GM23338 (cell line): Measurements from ENCODE around the gene ENTREP3. TPM values are rescaled to one million over a fixed set of nuclear protein-coding genes. Genes with fewer than 3 reads are reported as not detected.

ENCODE experiments used
- ATAC-seq: fragments of 200-7000 bp; cut with Tn5 transposase; 3 replicates; pipeline ENCODE4 v1.9.1; 2020
- DNase-seq: peaks from one replicate; pipeline ENCODE4 v3.0.0-alpha.2; 2015; ENCODE audit warnings: low spot score
- H2AFZ ChIP-seq: fragments of 200-600 bp; sonication (generic); 2 replicates; pipeline ENCODE4 v1.8.0; 2016; ENCODE audit warnings: antibody characterized with exemption, mild to moderate bottlenecking, moderate library complexity
- H3F3A ChIP-seq: fragments of 200-600 bp; sonication (generic); replicated peaks from 2 replicates; pipeline ENCODE4 v1.8.0; 2017; ENCODE audit warnings: antibody characterized with exemption, mixed run types, low read depth
- H3K27ac ChIP-seq: fragments of 200-600 bp; sonication (generic); 2 replicates; pipeline ENCODE4 v1.6.1; 2016; ENCODE audit warnings: low read depth
- H3K27me3 ChIP-seq: fragments of 200-600 bp; sonication (generic); 2 replicates; pipeline ENCODE4 v1.8.0; 2016; ENCODE audit warnings: mild to moderate bottlenecking, mixed run types, moderate library complexity; ENCODE audit not compliant: insufficient read depth
- H3K36me3 ChIP-seq: fragments of 200-600 bp; sonication (generic); 2 replicates; pipeline ENCODE4 v1.8.0; 2016; ENCODE audit warnings: mild to moderate bottlenecking; ENCODE audit not compliant: insufficient read depth
- H3K4me1 ChIP-seq: fragments of 200-600 bp; sonication (generic); 2 replicates; pipeline ENCODE4 v1.8.0; 2016; ENCODE audit warnings: mild to moderate bottlenecking, moderate library complexity; ENCODE audit not compliant: insufficient read depth
- H3K4me2 ChIP-seq: fragments of 200-600 bp; sonication (generic); 2 replicates; pipeline ENCODE4 v1.7.1; 2017; ENCODE audit warnings: mixed run types
- H3K4me3 ChIP-seq: fragments of 200-600 bp; sonication (generic); 2 replicates; pipeline ENCODE4 v1.6.1; 2016; ENCODE audit warnings: mixed run types
- H3K79me2 ChIP-seq: fragments of 200-600 bp; sonication (generic); replicated peaks from 2 replicates; pipeline ENCODE4 v1.8.0; 2017; ENCODE audit warnings: mild to moderate bottlenecking; ENCODE audit not compliant: insufficient read depth
- H3K9me2 ChIP-seq: fragments of 200-600 bp; sonication (generic); 2 replicates; pipeline ENCODE4 v1.8.0; 2017; ENCODE audit not compliant: insufficient read depth
- H4K20me1 ChIP-seq: fragments of 200-600 bp; sonication (generic); replicated peaks from 2 replicates; pipeline ENCODE4 v1.8.0; 2017; ENCODE audit warnings: mild to moderate bottlenecking; ENCODE audit not compliant: insufficient read depth
- H3K27ac Mint-ChIP-seq: 2 replicates; pipeline ENCODE4 v1.8.0; 2020; ENCODE audit warnings: inconsistent platforms, mild to moderate bottlenecking, moderate library complexity, mixed read lengths
- H3K27me3 Mint-ChIP-seq: 3 replicates; pipeline ENCODE4 v1.8.0; 2022; ENCODE audit warnings: low read depth, mild to moderate bottlenecking, moderate library complexity, mixed read lengths, inconsistent platforms; ENCODE audit not compliant: insufficient read depth, poor library complexity
- H3K36me3 Mint-ChIP-seq: 3 replicates; pipeline ENCODE4 v1.8.0; 2021; ENCODE audit warnings: low read depth, mild to moderate bottlenecking, inconsistent platforms, moderate library complexity, mixed read lengths
- H3K4me1 Mint-ChIP-seq: 3 replicates; pipeline ENCODE4 v1.8.0; 2020; ENCODE audit warnings: mild to moderate bottlenecking, inconsistent platforms, mixed read lengths
- H3K4me3 Mint-ChIP-seq: 3 replicates; pipeline ENCODE4 v1.8.0; 2021; ENCODE audit warnings: moderate library complexity, mild to moderate bottlenecking, inconsistent platforms, mixed read lengths
- H3K9me3 Mint-ChIP-seq: 3 replicates; pipeline ENCODE4 v1.8.0; 2020; ENCODE audit warnings: moderate library complexity, mild to moderate bottlenecking, inconsistent platforms, mixed read lengths
- CREB1 ChIP-seq: fragments of 250-450 bp; sonication (Bioruptor Pico); IDR thresholded peaks from 2 replicates; pipeline ENCODE4 v1.5.0; 2020; ENCODE audit warnings: low read depth, mild to moderate bottlenecking, moderate library complexity
- EZH2 ChIP-seq: fragments of 200-600 bp; sonication (generic); IDR thresholded peaks from one replicate; pipeline ENCODE4 v1.8.0; 2017; ENCODE audit warnings: antibody characterized with exemption, mild to moderate bottlenecking, low read depth; ENCODE audit not compliant: unreplicated experiment
- EZH2phosphoT487 ChIP-seq: fragments of 200-600 bp; sonication (generic); IDR thresholded peaks from one replicate; pipeline ENCODE4 v1.8.1; 2018; ENCODE audit warnings: antibody characterized with exemption; ENCODE audit not compliant: unreplicated experiment
- JUNB ChIP-seq: IDR thresholded peaks from one replicate; pipeline ENCODE4 v1.6.1; 2016; ENCODE audit warnings: antibody characterized with exemption; ENCODE audit not compliant: unreplicated experiment
- NANOG ChIP-seq: IDR thresholded peaks from 2 replicates; pipeline ENCODE4 v1.6.1; 2016; ENCODE audit warnings: antibody characterized with exemption, borderline replicate concordance
- POLR2AphosphoS5 ChIP-seq: IDR thresholded peaks from 2 replicates; pipeline ENCODE4 v1.6.1; 2016; ENCODE audit warnings: antibody characterized with exemption, low read depth
- STAT1 ChIP-seq: IDR thresholded peaks from one replicate; pipeline ENCODE4 v1.6.1; 2016; ENCODE audit warnings: antibody characterized with exemption; ENCODE audit not compliant: unreplicated experiment
- ZNF114 ChIP-seq: fragments of 250-450 bp; sonication (Bioruptor Pico); IDR thresholded peaks from 2 replicates; pipeline ENCODE4 v1.5.0; 2020; ENCODE audit warnings: mild to moderate bottlenecking, moderate library complexity
- ZNF331 ChIP-seq: fragments of 250-450 bp; sonication (Bioruptor Pico); IDR thresholded peaks from 2 replicates; pipeline ENCODE4 v1.5.0; 2020; ENCODE audit warnings: low read depth, mild to moderate bottlenecking, moderate library complexity
- polyA plus RNA-seq: library from polyadenylated mRNA; unstranded; fragments of >200 nt; fragmentation: Nextera tagmentation; extraction: Ambion mirVana; gene quantifications from 2 replicates; pipeline ENCODE4 v1.2.1, GENCODE V29; 2016
- total RNA-seq: library from RNA; depleted of rRNA; stranded (reverse); fragments of >200 nt; shearing (Covaris generic); gene quantifications from 2 replicates; pipeline ENCODE4 v1.2.3, GENCODE V29; 2014
- TF ChIP-seq, protein P1 (sequence below): IDR thresholded peaks from 2 replicates; pipeline ENCODE4 v1.6.1; 2016; ENCODE audit warnings: antibody characterized with exemption
- TF ChIP-seq, protein P2 (sequence below): fragments of 250-450 bp; sonication (Bioruptor Pico); IDR thresholded peaks from 2 replicates; pipeline ENCODE4 v1.5.0; 2020; ENCODE audit warnings: mild to moderate bottlenecking, moderate library complexity
- TF ChIP-seq, protein P3 (sequence below), 2 experiments: fragments of 200-600 bp in 1 of 2; sonication (generic) in 1 of 2; conservative IDR thresholded peaks; 2 replicates each; pipeline versions ENCODE4 v1.5.1 to v1.6.1; 2016 to 2017; ENCODE audit warnings: antibody characterized with exemption in 2 of 2, low read depth in 2 of 2, mild to moderate bottlenecking in 2 of 2, moderate library complexity in 1 of 2
- TF ChIP-seq, protein P4 (sequence below): IDR thresholded peaks from one replicate; pipeline ENCODE4 v1.6.1; 2018; ENCODE audit warnings: antibody characterized with exemption; ENCODE audit not compliant: unreplicated experiment

ENTREP3 gene
- total and polyA plus RNA-seq, 2 experiments from 2014 or later, result 18.6 to 46.3 TPM

DNA sequence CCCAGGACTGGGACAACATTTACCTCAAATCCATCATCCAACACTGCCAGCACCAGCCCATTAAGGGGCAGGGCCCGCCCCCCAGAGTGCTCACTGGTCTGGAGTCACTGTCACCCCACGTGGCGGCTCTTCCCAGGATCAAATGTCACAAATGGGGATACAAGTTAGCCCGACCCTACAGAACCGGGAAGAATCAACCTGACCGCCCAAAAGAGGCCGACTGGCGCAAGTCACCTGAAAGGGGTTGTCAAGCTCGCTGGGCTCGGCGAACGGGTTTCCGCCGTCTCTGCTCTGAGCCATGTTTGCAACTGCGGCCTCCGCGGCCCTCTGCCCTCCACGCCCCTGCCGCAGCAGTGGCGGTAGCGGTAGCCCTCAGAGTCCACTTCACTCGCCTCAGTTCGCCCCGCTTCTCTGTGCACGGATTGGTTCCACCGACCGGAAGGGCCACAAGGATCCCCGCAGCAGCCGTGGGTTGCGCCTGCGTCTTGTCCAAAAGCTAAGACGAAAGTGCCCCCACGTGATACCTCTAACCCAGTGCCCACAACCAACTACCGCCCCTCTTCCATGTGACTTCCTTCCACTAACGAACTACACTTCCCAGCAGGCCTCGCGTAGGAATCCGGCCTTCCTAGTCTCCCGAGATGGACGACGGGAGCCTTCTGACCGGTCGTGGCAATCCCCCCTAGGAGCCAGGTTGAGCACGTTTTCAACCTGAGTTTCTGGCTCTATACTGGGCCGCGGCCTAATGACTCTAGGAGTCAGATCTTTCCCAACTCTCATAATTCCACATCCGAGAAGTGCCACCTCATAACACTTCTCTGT is 6.8 kb upstream of the ENTREP3 start, which contains the start of gene SCAMP3:
Gene SCAMP3, minus strand, starts transcription at position 509 of the 822 bp plus-strand sequence. Its CDS starts 209 bp downstream, at position 300.
- Histone ChIP-seq H3K4me3 (peak within 1 kb of the TSS; percentile 62), H3K4me1 (peaks cover 9% of the 10 kb centered on the region), H3K9me2 (no peaks in the 10 kb centered on the region), H3F3A (peaks cover 51% of the 10 kb centered on the region), H3K79me2 (peaks cover 10% of the 10 kb centered on the region), H3K4me2 (peak within 1 kb of the TSS; percentile 84), H2AFZ (peak within 1 kb of the TSS; percentile 44; the same call in 1 of the 2 replicates), H3K36me3 (peaks cover 49% of the 10 kb centered on the region), H3K27ac (peak within 1 kb of the TSS; percentile 81), H3K27me3 (no peaks in the 10 kb centered on the region), H4K20me1 (0 out of 2 replicates have a peak, but pooled peaks cover 9% of the 10 kb centered on the region)
- Mint-ChIP-seq H3K36me3 (peaks cover 66% of the 10 kb centered on the region), H3K27me3 (peaks cover 15% of the 10 kb centered on the region), H3K9me3 (peaks cover 7% of the 10 kb centered on the region; the same call in 1 of the 3 replicates), H3K4me1 (peaks cover 14% of the 10 kb centered on the region), H3K27ac (peak within 1 kb of the TSS; percentile 97), H3K4me3 (peak within 1 kb of the TSS; percentile 94)
- DNase-seq (peak; percentile 100), ATAC-seq (peak; percentile 93)
- TF ChIP-seq EZH2 (no peak), EZH2phosphoT487 (no peak), CREB1 (CRISPR knock-in tag) (peak; percentile 62), NANOG (no peak), ZNF114 (no peak), STAT1 (no peak), JUNB (no peak), POLR2AphosphoS5 (peak; percentile 97), ZNF331 (CRISPR knock-in tag) (no peak)
- TF ChIP-seq, protein P1, sequence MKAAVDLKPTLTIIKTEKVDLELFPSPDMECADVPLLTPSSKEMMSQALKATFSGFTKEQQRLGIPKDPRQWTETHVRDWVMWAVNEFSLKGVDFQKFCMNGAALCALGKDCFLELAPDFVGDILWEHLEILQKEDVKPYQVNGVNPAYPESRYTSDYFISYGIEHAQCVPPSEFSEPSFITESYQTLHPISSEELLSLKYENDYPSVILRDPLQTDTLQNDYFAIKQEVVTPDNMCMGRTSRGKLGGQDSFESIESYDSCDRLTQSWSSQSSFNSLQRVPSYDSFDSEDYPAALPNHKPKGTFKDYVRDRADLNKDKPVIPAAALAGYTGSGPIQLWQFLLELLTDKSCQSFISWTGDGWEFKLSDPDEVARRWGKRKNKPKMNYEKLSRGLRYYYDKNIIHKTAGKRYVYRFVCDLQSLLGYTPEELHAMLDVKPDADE, result peak; percentile 94
- TF ChIP-seq, protein P2, sequence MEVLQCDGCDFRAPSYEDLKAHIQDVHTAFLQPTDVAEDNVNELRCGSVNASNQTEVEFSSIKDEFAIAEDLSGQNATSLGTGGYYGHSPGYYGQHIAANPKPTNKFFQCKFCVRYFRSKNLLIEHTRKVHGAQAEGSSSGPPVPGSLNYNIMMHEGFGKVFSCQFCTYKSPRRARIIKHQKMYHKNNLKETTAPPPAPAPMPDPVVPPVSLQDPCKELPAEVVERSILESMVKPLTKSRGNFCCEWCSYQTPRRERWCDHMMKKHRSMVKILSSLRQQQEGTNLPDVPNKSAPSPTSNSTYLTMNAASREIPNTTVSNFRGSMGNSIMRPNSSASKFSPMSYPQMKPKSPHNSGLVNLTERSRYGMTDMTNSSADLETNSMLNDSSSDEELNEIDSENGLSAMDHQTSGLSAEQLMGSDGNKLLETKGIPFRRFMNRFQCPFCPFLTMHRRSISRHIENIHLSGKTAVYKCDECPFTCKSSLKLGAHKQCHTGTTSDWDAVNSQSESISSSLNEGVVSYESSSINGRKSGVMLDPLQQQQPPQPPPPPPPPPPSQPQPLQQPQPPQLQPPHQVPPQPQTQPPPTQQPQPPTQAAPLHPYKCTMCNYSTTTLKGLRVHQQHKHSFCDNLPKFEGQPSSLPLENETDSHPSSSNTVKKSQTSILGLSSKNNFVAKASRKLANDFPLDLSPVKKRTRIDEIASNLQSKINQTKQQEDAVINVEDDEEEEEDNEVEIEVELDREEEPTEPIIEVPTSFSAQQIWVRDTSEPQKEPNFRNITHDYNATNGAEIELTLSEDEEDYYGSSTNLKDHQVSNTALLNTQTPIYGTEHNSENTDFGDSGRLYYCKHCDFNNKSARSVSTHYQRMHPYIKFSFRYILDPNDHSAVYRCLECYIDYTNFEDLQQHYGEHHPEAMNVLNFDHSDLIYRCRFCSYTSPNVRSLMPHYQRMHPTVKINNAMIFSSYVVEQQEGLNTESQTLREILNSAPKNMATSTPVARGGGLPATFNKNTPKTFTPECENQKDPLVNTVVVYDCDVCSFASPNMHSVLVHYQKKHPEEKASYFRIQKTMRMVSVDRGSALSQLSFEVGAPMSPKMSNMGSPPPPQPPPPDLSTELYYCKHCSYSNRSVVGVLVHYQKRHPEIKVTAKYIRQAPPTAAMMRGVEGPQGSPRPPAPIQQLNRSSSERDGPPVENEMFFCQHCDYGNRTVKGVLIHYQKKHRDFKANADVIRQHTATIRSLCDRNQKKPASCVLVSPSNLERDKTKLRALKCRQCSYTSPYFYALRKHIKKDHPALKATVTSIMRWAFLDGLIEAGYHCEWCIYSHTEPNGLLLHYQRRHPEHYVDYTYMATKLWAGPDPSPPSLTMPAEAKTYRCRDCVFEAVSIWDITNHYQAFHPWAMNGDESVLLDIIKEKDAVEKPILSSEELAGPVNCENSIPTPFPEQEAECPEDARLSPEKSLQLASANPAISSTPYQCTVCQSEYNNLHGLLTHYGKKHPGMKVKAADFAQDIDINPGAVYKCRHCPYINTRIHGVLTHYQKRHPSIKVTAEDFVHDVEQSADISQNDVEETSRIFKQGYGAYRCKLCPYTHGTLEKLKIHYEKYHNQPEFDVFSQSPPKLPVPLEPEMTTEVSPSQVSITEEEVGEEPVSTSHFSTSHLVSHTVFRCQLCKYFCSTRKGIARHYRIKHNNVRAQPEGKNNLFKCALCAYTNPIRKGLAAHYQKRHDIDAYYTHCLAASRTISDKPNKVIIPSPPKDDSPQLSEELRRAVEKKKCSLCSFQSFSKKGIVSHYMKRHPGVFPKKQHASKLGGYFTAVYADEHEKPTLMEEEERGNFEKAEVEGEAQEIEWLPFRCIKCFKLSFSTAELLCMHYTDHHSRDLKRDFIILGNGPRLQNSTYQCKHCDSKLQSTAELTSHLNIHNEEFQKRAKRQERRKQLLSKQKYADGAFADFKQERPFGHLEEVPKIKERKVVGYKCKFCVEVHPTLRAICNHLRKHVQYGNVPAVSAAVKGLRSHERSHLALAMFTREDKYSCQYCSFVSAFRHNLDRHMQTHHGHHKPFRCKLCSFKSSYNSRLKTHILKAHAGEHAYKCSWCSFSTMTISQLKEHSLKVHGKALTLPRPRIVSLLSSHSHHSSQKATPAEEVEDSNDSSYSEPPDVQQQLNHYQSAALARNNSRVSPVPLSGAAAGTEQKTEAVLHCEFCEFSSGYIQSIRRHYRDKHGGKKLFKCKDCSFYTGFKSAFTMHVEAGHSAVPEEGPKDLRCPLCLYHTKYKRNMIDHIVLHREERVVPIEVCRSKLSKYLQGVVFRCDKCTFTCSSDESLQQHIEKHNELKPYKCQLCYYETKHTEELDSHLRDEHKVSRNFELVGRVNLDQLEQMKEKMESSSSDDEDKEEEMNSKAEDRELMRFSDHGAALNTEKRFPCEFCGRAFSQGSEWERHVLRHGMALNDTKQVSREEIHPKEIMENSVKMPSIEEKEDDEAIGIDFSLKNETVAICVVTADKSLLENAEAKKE (CRISPR knock-in tag), result no peak
- TF ChIP-seq, protein P3, sequence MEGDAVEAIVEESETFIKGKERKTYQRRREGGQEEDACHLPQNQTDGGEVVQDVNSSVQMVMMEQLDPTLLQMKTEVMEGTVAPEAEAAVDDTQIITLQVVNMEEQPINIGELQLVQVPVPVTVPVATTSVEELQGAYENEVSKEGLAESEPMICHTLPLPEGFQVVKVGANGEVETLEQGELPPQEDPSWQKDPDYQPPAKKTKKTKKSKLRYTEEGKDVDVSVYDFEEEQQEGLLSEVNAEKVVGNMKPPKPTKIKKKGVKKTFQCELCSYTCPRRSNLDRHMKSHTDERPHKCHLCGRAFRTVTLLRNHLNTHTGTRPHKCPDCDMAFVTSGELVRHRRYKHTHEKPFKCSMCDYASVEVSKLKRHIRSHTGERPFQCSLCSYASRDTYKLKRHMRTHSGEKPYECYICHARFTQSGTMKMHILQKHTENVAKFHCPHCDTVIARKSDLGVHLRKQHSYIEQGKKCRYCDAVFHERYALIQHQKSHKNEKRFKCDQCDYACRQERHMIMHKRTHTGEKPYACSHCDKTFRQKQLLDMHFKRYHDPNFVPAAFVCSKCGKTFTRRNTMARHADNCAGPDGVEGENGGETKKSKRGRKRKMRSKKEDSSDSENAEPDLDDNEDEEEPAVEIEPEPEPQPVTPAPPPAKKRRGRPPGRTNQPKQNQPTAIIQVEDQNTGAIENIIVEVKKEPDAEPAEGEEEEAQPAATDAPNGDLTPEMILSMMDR (conservative IDR thresholded peaks at IDR 0.05; ENCODE audit: low read depth in 2 of 2), result no peak
- TF ChIP-seq, protein P4, sequence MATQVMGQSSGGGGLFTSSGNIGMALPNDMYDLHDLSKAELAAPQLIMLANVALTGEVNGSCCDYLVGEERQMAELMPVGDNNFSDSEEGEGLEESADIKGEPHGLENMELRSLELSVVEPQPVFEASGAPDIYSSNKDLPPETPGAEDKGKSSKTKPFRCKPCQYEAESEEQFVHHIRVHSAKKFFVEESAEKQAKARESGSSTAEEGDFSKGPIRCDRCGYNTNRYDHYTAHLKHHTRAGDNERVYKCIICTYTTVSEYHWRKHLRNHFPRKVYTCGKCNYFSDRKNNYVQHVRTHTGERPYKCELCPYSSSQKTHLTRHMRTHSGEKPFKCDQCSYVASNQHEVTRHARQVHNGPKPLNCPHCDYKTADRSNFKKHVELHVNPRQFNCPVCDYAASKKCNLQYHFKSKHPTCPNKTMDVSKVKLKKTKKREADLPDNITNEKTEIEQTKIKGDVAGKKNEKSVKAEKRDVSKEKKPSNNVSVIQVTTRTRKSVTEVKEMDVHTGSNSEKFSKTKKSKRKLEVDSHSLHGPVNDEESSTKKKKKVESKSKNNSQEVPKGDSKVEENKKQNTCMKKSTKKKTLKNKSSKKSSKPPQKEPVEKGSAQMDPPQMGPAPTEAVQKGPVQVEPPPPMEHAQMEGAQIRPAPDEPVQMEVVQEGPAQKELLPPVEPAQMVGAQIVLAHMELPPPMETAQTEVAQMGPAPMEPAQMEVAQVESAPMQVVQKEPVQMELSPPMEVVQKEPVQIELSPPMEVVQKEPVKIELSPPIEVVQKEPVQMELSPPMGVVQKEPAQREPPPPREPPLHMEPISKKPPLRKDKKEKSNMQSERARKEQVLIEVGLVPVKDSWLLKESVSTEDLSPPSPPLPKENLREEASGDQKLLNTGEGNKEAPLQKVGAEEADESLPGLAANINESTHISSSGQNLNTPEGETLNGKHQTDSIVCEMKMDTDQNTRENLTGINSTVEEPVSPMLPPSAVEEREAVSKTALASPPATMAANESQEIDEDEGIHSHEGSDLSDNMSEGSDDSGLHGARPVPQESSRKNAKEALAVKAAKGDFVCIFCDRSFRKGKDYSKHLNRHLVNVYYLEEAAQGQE, result no peak
